Motor neuron (in vitro differentiated cells): ENCODE measurements around the gene LRMDA. TPM values are rescaled to one million over a fixed set of nuclear protein-coding genes. Genes with fewer than 3 reads are reported as not detected.

Experiments
- ATAC-seq, 8 experiments: fragments of 200-7000 bp; cut with Tn5 transposase; replicated peaks in 6 of 8; 2 replicates each; pipeline ENCODE4 v1.8.0; 2021; ENCODE audit warnings: mild to moderate bottlenecking in 8 of 8, moderate library complexity in 8 of 8
- H3K27ac ChIP-seq, 2 donors: fragments of 250-450 bp; sonication (Bioruptor Pico); 2 replicates each; pipeline ENCODE4 v1.9.0; 2021; ENCODE audit warnings: antibody characterized with exemption in 2 of 2, mild to moderate bottlenecking in 2 of 2, moderate library complexity in 1 of 2
- H3K4me1 ChIP-seq, 2 donors: fragments of 250-450 bp; sonication (Bioruptor Pico); replicated peaks in 1 of 2; 2 replicates each; pipeline ENCODE4 v1.6.1; 2021; ENCODE audit warnings: antibody characterized with exemption in 2 of 2, mild to moderate bottlenecking in 2 of 2, moderate library complexity in 1 of 2
- H3K4me3 ChIP-seq, 5 donors: fragments of 250-450 bp; sonication (Bioruptor Pico); 2 replicates each; pipeline ENCODE4 v1.9.0; 2021; ENCODE audit warnings: antibody characterized with exemption in 5 of 5, mild to moderate bottlenecking in 5 of 5, moderate library complexity in 4 of 5
- WGBS, 10 experiments: fragments of 450-650 bp; shearing (Covaris generic); methylation state at CpG; one replicate each; pipeline ENCODE4 v1.0.0; 2022; 5-methylcytosine and 5-hydroxymethylcytosine counted together
- in situ Hi-C, 9 experiments: fragments of 400-800 bp; cut with MboI; loops; one replicate each; pipeline ENCODE4 v1.15.0; 2021; ENCODE audit warnings: low sequenced_read_pairs in 9 of 9, low pct_unique_long_range_greater_than_20kb in 2 of 9; ENCODE audit not compliant: unreplicated experiment in 9 of 9
- total RNA-seq, 8 experiments: library from RNA; unstranded; fragments of 300-600 nt; gene quantifications; 2 replicates each; pipeline versions ENCODE4 v1.2.3 to v1.2.4, GENCODE V29; 2022

The LRMDA gene
- total RNA-seq, 8 experiments from 2014 or later, result 0.85 to 5.4 (median 2.2) TPM; not detected in 1

GRCh38 chr10:76265441-76266113 is 834.2 kb downstream of the LRMDA start:
- in situ Hi-C loops, result no loop called here
- Histone ChIP-seq H3K27ac (no peak overlapping the region), H3K4me3 (no peak overlapping the region), H3K4me1 (peaks cover 26 to 28% of the 10 kb centered on the region in 2 donors)
- ATAC-seq, result peak in 3 of 8 experiments; percentile 72 to 95 (median 95)
- WGBS, 10 experiments, result 38 to 100% (median 76%) methylated on average over 1 to 4 of the region's 4 CpGs; no CpG with 5 or more reads in 2 of the 10 experiments

- Histone ChIP-seq H3K4me1 (peaks cover 27 to 33% of the 10 kb centered on the region in 2 donors), H3K4me3 (no peak overlapping the region), H3K27ac (peak overlapping the region; percentile 53 to 68)
- in situ Hi-C loops, result no loop called here
- WGBS, 10 experiments, result 17 to 75% (median 44%) methylated on average over 1 to 4 of the region's 5 CpGs; no CpG with 5 or more reads in 2 of the 10 experiments
- ATAC-seq, result peak in 6 of 8 experiments; percentile 82 to 93 (median 90)
Observed at GRCh38 chr10:76268530-76268929, 837.1 kb downstream of the LRMDA start.

GRCh38 chr10:76268954-76269353 is 837.5 kb downstream of the LRMDA start:
- H3K4me3 ChIP-seq, result no peak overlapping the region
- in situ Hi-C loops, result no loop called here
- H3K4me1 ChIP-seq, result peaks cover 27 to 33% of the 10 kb centered on the region in 2 donors
- peak in 6 of 8 experiments; percentile 32 to 58 (median 42) for ATAC-seq
- 9 to 67% (median 46%) methylated on average over 3 to 5 of the region's 5 CpGs; no CpG with 5 or more reads in 3 of the 10 experiments for WGBS, 10 experiments
- peak overlapping the region; percentile 53 to 68 for H3K27ac ChIP-seq

GRCh38 chr10:76270464-76270863 is 839.0 kb downstream of the LRMDA start:
- WGBS, 10 experiments, result 20 to 96% (median 70%) methylated on average over 1 to 5 of the region's 5 CpGs; no CpG with 5 or more reads in 1 of the 10 experiments
- in situ Hi-C loops, result no loop called here
- peak in 3 of 8 experiments; percentile 7 to 34 (median 14) for ATAC-seq
- Histone ChIP-seq H3K4me3 (no peak overlapping the region), H3K27ac (peak overlapping the region; percentile 2 to 68), H3K4me1 (peaks cover 24 to 33% of the 10 kb centered on the region in 2 donors)

- in situ Hi-C loops, result loop anchor here in 1 of 9 experiments (25.0 kb wide), 1 partner anchor 163 kb away; no protein-coding TSS in a partner anchor
Observed at GRCh38 chr10:76274933-76275332, 843.5 kb downstream of the LRMDA start.

GRCh38 chr10:76278811-76279460 is 847.5 kb downstream of the LRMDA start:
- WGBS, 10 experiments, result 10 to 100% (median 60%) methylated on average over 1 of the region's 1 CpG; no CpG with 5 or more reads in 3 of the 10 experiments
- Histone ChIP-seq H3K4me1 (peaks cover 21 to 23% of the 10 kb centered on the region in 2 donors), H3K27ac (no peak overlapping the region), H3K4me3 (no peak overlapping the region)
- no peak for ATAC-seq
- in situ Hi-C loops, result loop anchor here in 1 of 9 experiments (25.0 kb wide), 1 partner anchor 167 kb away; no protein-coding TSS in a partner anchor

More at GRCh38 chr10:76274933-76275332, 843.5 kb downstream of the LRMDA start:
- Histone ChIP-seq H3K27ac (no peak overlapping the region), H3K4me1 (peaks cover 7 to 12% of the 10 kb centered on the region in 2 donors), H3K4me3 (no peak overlapping the region)
- no peak for ATAC-seq

- in situ Hi-C loops, result loop anchor here in 1 of 9 experiments (25.0 kb wide), 1 partner anchor 169 kb away; no protein-coding TSS in a partner anchor
- Histone ChIP-seq H3K4me1 (peaks cover 23 to 24% of the 10 kb centered on the region in 2 donors), H3K27ac (no peak overlapping the region), H3K4me3 (no peak overlapping the region)
- peak in 6 of 8 experiments; percentile 3 to 61 (median 30) for ATAC-seq
Observed at GRCh38 chr10:76281659-76282058, 850.2 kb downstream of the LRMDA start.

- peaks cover 23 to 24% of the 10 kb centered on the region in 2 donors for H3K4me1 ChIP-seq
- in situ Hi-C loops, result loop anchor here in 1 of 9 experiments (25.0 kb wide), 1 partner anchor 170 kb away; no protein-coding TSS in a partner anchor
- WGBS, 10 experiments, result 5 to 83% (median 15%) methylated on average over 4 to 12 of the region's 13 CpGs; no CpG with 5 or more reads in 1 of the 10 experiments
- H3K4me3 ChIP-seq, result no peak overlapping the region
- H3K27ac ChIP-seq, result peak overlapping the region; percentile 20 to 65
- ATAC-seq, result peak in 6 of 8 experiments; percentile 83 to 99 (median 99)
Observed at GRCh38 chr10:76282061-76283025, 850.9 kb downstream of the LRMDA start.

- 67 to 100% (median 100%) methylated on average over 1 to 2 of the region's 2 CpGs; no CpG with 5 or more reads in 1 of the 10 experiments for WGBS, 10 experiments
- Histone ChIP-seq H3K27ac (no peak overlapping the region), H3K4me3 (no peak overlapping the region), H3K4me1 (peaks cover 23 to 24% of the 10 kb centered on the region in 2 donors)
- ATAC-seq, result no peak
- in situ Hi-C loops, result loop anchor here in 1 of 9 experiments (25.0 kb wide), 1 partner anchor 172 kb away; no protein-coding TSS in a partner anchor
Observed at GRCh38 chr10:76284351-76284750, 852.9 kb downstream of the LRMDA start.

- 14 to 100% (median 94%) methylated on average over 1 of the region's 1 CpG; no CpG with 5 or more reads in 4 of the 10 experiments for WGBS, 10 experiments
- Histone ChIP-seq H3K27ac (no peak overlapping the region), H3K4me3 (no peak overlapping the region), H3K4me1 (peaks cover 23 to 24% of the 10 kb centered on the region in 2 donors)
- peak in 2 of 8 experiments; percentile 45 to 66 for ATAC-seq
- in situ Hi-C loops, result loop anchor here in 1 of 9 experiments (25.0 kb wide), 1 partner anchor 173 kb away; no protein-coding TSS in a partner anchor
Observed at GRCh38 chr10:76285012-76285411, 853.6 kb downstream of the LRMDA start.

GRCh38 chr10:76285515-76285914 is 854.1 kb downstream of the LRMDA start:
- H3K27ac ChIP-seq, result no peak overlapping the region
- no peak for ATAC-seq
- 14 to 100% (median 88%) methylated on average over 1 to 2 of the region's 2 CpGs; no CpG with 5 or more reads in 3 of the 10 experiments for WGBS, 10 experiments
- no peak overlapping the region for H3K4me3 ChIP-seq
- peaks cover 23 to 24% of the 10 kb centered on the region in 2 donors for H3K4me1 ChIP-seq
- in situ Hi-C loops, result loop anchor here in 1 of 9 experiments (25.0 kb wide), 1 partner anchor 173 kb away; no protein-coding TSS in a partner anchor

- no peak for ATAC-seq
- Histone ChIP-seq H3K4me3 (no peak overlapping the region), H3K27ac (no peak overlapping the region), H3K4me1 (peaks cover 15 to 24% of the 10 kb centered on the region in 2 donors)
- in situ Hi-C loops, result loop anchor here in 1 of 9 experiments (25.0 kb wide), 1 partner anchor 174 kb away; no protein-coding TSS in a partner anchor
- 0 to 100% (median 61%) methylated on average over 1 of the region's 1 CpG; no CpG with 5 or more reads in 2 of the 10 experiments for WGBS, 10 experiments
Observed at GRCh38 chr10:76286536-76286935, 855.1 kb downstream of the LRMDA start.
